Activated CD4-positive, CD25-positive, alpha-beta regulatory T cell treated with anti-CD3 and anti-CD28 coated beads, Interleukin-2, amount 50 U/mL, for 24 hours (primary cell): ENCODE results near the gene CLRN3.
A peak's percentile ranks its signal among the peaks of the same experiment; 100 is the strongest.

ENCODE experiments used
- ATAC-seq, 2 donors: fragments of 150-1000 bp; cut with Tn5 transposase; one replicate each; pipeline ENCODE4 v1.10.0; 2021; ENCODE audit warnings: mild to moderate bottlenecking in 1 of 2, moderate library complexity in 1 of 2

Gene CLRN3

GRCh38 chr10:127919418-127920271 lies 26.9 kb upstream of the CLRN3 start:
- ATAC-seq = no peak

GRCh38 chr10:127918572-127918971 lies 25.8 kb upstream of the CLRN3 start:
- ATAC-seq = no peak

GRCh38 chr10:127916826-127917225 lies 24.1 kb upstream of the CLRN3 start:
- ATAC-seq = no peak

- no peak for ATAC-seq
These were observed 22.6 kb upstream of the CLRN3 start for GRCh38 chr10:127915324-127915723.

GRCh38 chr10:127913368-127913759 lies 20.6 kb upstream of the CLRN3 start:
- no peak for ATAC-seq

GRCh38 chr10:127912607-127913367 lies 20.0 kb upstream of the CLRN3 start:
- no peak for ATAC-seq

- no peak for ATAC-seq
These were observed 19.1 kb upstream of the CLRN3 start for GRCh38 chr10:127911867-127912257.

GRCh38 chr10:127911218-127911866 lies 18.6 kb upstream of the CLRN3 start:
- ATAC-seq = no peak

- no peak for ATAC-seq
These were observed 17.7 kb upstream of the CLRN3 start for GRCh38 chr10:127910464-127910770.

- ATAC-seq = no peak
These were observed 17.1 kb upstream of the CLRN3 start for GRCh38 chr10:127909716-127910463.

GRCh38 chr10:127908959-127909267 lies 16.2 kb upstream of the CLRN3 start:
- no peak for ATAC-seq

GRCh38 chr10:127908106-127908958 lies 15.6 kb upstream of the CLRN3 start:
- no peak for ATAC-seq

GRCh38 chr10:127907411-127908105 lies 14.8 kb upstream of the CLRN3 start:
- no peak for ATAC-seq

- ATAC-seq = peak; percentile 94
These were observed 14.0 kb upstream of the CLRN3 start, which contains the start of gene PTPRE for GRCh38 chr10:127906548-127907377. Gene PTPRE (plus strand): TSS chr10:127907103. CDS start chr10:128040882, 133,779 bp downstream.

- no peak for ATAC-seq
These were observed 13.1 kb upstream of the CLRN3 start for GRCh38 chr10:127905848-127906261.

- no peak for ATAC-seq
These were observed 12.5 kb upstream of the CLRN3 start for GRCh38 chr10:127905001-127905847.

GRCh38 chr10:127904311-127905000 lies 11.7 kb upstream of the CLRN3 start:
- no peak for ATAC-seq

- ATAC-seq = no peak
These were observed 11.0 kb upstream of the CLRN3 start for GRCh38 chr10:127903789-127904188.
